Trophoblast cell (in vitro differentiated cells and primary cell): ENCODE measurements around the gene PYGL.

Experiments
- DNase-seq, 2 donors: peaks; one replicate each; pipeline ENCODE4 v3.0.0-alpha.2; 2016
- H2AFZ ChIP-seq: 2 replicates; pipeline ENCODE4 v1.6.1; 2013; ENCODE audit warnings: low read length, moderate library complexity, mild to moderate bottlenecking; ENCODE audit not compliant: insufficient read depth, poor library complexity
- H2AK5ac ChIP-seq: 2 replicates; pipeline ENCODE4 v1.6.1; 2013; ENCODE audit warnings: mild to moderate bottlenecking, low read length
- H2BK120ac ChIP-seq: 2 replicates; pipeline ENCODE4 v1.6.1; 2013; ENCODE audit warnings: low read length, mild to moderate bottlenecking, moderate library complexity; ENCODE audit not compliant: insufficient read depth, poor library complexity
- H2BK12ac ChIP-seq: 2 replicates; pipeline ENCODE4 v1.6.1; 2013; ENCODE audit warnings: mild to moderate bottlenecking, low read length, moderate library complexity
- H2BK5ac ChIP-seq: 2 replicates; pipeline ENCODE4 v1.6.1; 2013; ENCODE audit warnings: low read length, low read depth, moderate library complexity, mild to moderate bottlenecking; ENCODE audit not compliant: poor library complexity
- H3K14ac ChIP-seq: 2 replicates; pipeline ENCODE4 v1.6.1; 2013; ENCODE audit warnings: mild to moderate bottlenecking, low read length
- H3K18ac ChIP-seq: 2 replicates; pipeline ENCODE4 v1.6.1; 2013; ENCODE audit warnings: mild to moderate bottlenecking, low read length
- H3K23ac ChIP-seq: 2 replicates; pipeline ENCODE4 v1.6.1; 2013; ENCODE audit warnings: low read length
- H3K27ac ChIP-seq: 2 replicates; pipeline ENCODE4 v1.5.1; 2013; ENCODE audit warnings: low read depth, mild to moderate bottlenecking, inconsistent platforms, low read length, moderate library complexity
- H3K27me3 ChIP-seq: 2 replicates; pipeline ENCODE4 v1.6.1; 2013; ENCODE audit warnings: inconsistent platforms, mild to moderate bottlenecking, low read length, moderate library complexity; ENCODE audit not compliant: insufficient read depth
- H3K36me3 ChIP-seq, 2 experiments: 1 replicate in 1 of 2; 2 replicates in 1 of 2; pipeline ENCODE4 v1.6.1; 2013; ENCODE audit warnings: low read length in 2 of 2, mild to moderate bottlenecking in 2 of 2, moderate library complexity in 1 of 2; ENCODE audit not compliant: insufficient read depth in 2 of 2, control insufficient read depth in 1 of 2
- H3K4ac ChIP-seq: 2 replicates; pipeline ENCODE4 v1.6.1; 2013; ENCODE audit warnings: low read depth, mild to moderate bottlenecking, low read length, moderate library complexity
- H3K4me1 ChIP-seq, 2 experiments: 1 replicate in 1 of 2; 2 replicates in 1 of 2; pipeline ENCODE4 v1.6.1; 2013; ENCODE audit warnings: low read length in 2 of 2, mild to moderate bottlenecking in 2 of 2, moderate library complexity in 1 of 2; ENCODE audit not compliant: insufficient read depth in 2 of 2, control insufficient read depth in 1 of 2
- H3K4me2 ChIP-seq: 2 replicates; pipeline ENCODE4 v1.6.1; 2013; ENCODE audit warnings: inconsistent platforms, mild to moderate bottlenecking, low read length, moderate library complexity
- H3K4me3 ChIP-seq: 2 replicates; pipeline ENCODE4 v1.5.1; 2013; ENCODE audit warnings: mild to moderate bottlenecking, low read depth, low read length, inconsistent platforms
- H3K79me1 ChIP-seq: one replicate; pipeline ENCODE4 v1.6.1; 2013; ENCODE audit warnings: low read length
- H3K79me2 ChIP-seq: 2 replicates; pipeline ENCODE4 v1.6.1; 2013; ENCODE audit warnings: low read length, mild to moderate bottlenecking; ENCODE audit not compliant: control insufficient read depth, insufficient read depth, poor library complexity
- H3K9ac ChIP-seq: 2 replicates; pipeline ENCODE4 v1.6.1; 2013; ENCODE audit warnings: mild to moderate bottlenecking, low read length
- H3K9me3 ChIP-seq: 2 replicates; pipeline ENCODE4 v1.6.1; 2013; ENCODE audit warnings: low read depth, mild to moderate bottlenecking, control low read depth, inconsistent platforms, low read length; ENCODE audit not compliant: insufficient read depth
- H4K12ac ChIP-seq: 2 replicates; pipeline ENCODE4 v1.6.1; 2013; ENCODE audit warnings: low read depth, mild to moderate bottlenecking, low read length, moderate library complexity
- H4K8ac ChIP-seq: 2 replicates; pipeline ENCODE4 v1.6.1; 2013; ENCODE audit warnings: low read depth, mild to moderate bottlenecking, low read length, moderate library complexity
- H4K91ac ChIP-seq: one replicate; pipeline ENCODE4 v1.6.1; 2013; ENCODE audit warnings: low read depth, mild to moderate bottlenecking, low read length, moderate library complexity
- WGBS: extraction: QIAGEN DNeasy Blood & Tissue Kit; methylation state at CpG from one replicate; pipeline ENCODE4 v1.1.7; 2013; ENCODE audit warnings: missing lambda C conversion rate; ENCODE audit not compliant: insufficient read length, insufficient coverage; ENCODE audit errors: extremely low coverage; 5-methylcytosine and 5-hydroxymethylcytosine counted together

Gene PYGL

DNA sequence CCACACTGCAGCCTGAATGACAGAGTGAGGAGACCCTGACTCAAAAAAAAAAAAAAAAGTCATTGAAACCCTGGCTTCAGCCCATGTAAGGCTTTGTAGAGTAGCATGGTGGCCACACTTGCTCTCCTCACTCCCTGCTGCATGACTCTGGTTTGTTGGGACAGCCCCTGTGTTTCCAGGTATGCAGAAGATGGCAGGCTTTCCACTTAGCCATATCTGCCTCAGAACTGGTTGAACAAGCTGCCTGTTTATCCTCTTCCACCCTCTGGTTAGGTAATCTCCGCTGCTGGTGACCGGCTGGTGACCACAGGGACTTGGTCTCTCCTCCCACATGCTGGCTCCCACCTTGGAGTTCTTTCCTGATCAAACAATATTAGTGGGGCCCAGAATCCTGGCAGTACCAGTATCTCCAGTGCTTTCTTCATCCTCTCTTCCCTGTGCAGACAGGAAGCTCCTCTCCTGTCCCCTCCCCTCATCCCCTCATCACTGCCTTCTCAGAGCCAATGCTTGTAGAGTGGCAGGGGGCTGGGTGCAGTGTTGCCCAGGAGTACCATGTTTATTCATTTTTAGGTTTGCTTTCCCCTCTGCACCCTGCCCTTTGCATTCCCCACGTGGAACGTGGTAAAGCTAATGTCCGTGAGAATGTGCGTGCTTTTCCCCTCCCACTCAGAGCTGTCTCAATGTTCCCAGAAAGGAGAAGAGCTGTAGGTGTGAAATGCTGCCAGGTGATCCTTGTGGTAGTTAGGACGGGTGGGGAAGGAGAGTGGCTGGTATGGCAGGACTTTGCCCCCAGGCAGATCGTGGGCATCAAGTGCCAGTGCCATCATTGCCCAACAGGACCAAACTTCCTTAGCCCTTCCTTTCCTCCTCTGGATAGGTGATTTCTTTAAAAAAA lies 61.1 kb downstream of the PYGL start:
- no peak overlapping the region for H4K12ac ChIP-seq
- DNase-seq, result peak; percentile 92 to 94
- no peak overlapping the region for H3K14ac ChIP-seq
- H3K9ac ChIP-seq, result no peak overlapping the region
- no peak overlapping the region for H4K8ac ChIP-seq
- no peak overlapping the region for H2BK12ac ChIP-seq
- H3K9me3 ChIP-seq, result no peaks in the 10 kb centered on the region
- no peak overlapping the region for H3K4me2 ChIP-seq
- no peak overlapping the region for H2AFZ ChIP-seq
- no peak overlapping the region for H2BK120ac ChIP-seq
- H3K4me1 ChIP-seq, result peaks cover 5 to 11% of the 10 kb centered on the region in 2 experiments
- no peak overlapping the region for H3K18ac ChIP-seq
- no peak overlapping the region for H2AK5ac ChIP-seq
- no peaks in the 10 kb centered on the region for H3K79me2 ChIP-seq
- no peak overlapping the region for H2BK5ac ChIP-seq
- no peak overlapping the region for H3K27ac ChIP-seq
- no peak overlapping the region for H4K91ac ChIP-seq
- H3K27me3 ChIP-seq, result no peaks in the 10 kb centered on the region
- no CpG with 5 or more reads among the region's 8 CpGs for WGBS
- no peak overlapping the region for H3K23ac ChIP-seq
- no peak overlapping the region for H3K4me3 ChIP-seq
- no peak overlapping the region for H3K4ac ChIP-seq
- H3K79me1 ChIP-seq, result no peaks in the 10 kb centered on the region
- H3K36me3 ChIP-seq, result no peaks in the 10 kb centered on the region

DNA sequence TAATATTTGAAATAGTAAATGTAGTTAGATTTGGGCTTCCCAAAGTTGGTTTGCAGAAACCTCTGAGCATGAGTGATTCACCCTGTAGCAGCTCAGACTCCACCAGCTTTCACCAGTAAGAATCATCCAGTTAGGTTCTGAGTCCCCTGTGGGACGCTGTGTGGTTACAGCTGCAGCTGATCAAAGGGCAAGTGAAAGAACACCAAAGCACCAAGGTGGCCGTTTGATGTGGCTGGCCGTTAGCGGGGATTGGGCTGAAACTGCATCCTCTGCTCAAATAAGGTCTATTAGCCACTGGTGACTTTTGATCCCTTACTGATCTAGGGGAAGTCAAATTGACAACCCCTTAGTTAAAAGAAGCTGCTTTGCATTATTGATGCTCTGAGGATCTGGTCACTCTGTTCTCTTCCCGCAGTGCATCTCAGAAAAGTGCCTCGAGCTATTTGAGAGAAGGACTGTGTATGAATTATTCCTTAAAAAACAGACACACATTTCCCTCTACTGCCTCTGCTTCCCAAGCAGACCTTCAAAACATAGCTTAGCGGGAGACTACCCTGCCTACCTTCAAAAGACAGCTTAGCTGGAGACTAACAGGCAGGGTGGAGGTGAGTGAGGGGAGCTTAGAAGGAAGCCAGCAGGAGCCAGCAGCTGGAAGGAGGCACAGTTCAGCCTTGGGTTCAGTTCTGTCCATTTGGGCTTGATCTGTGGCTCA lies 68.8 kb downstream of the PYGL start:
- no peak for DNase-seq
- Histone ChIP-seq H2BK120ac (no peak overlapping the region), H3K79me2 (no peaks in the 10 kb centered on the region), H3K9ac (no peak overlapping the region), H3K27me3 (peaks cover 22% of the 10 kb centered on the region), H3K79me1 (no peaks in the 10 kb centered on the region), H3K23ac (no peak overlapping the region), H3K14ac (no peak overlapping the region), H3K4me2 (no peak overlapping the region), H2BK12ac (no peak overlapping the region), H2AFZ (no peak overlapping the region), H2AK5ac (no peak overlapping the region), H4K91ac (no peak overlapping the region), H4K8ac (no peak overlapping the region), H3K36me3 (no peaks in the 10 kb centered on the region), H2BK5ac (no peak overlapping the region), H3K18ac (no peak overlapping the region), H4K12ac (no peak overlapping the region), H3K4me1 (peaks cover 0 to 6% of the 10 kb centered on the region in 2 experiments), H3K27ac (no peak overlapping the region), H3K9me3 (peaks cover 1% of the 10 kb centered on the region), H3K4ac (no peak overlapping the region), H3K4me3 (no peak overlapping the region)
- no CpG with 5 or more reads among the region's 7 CpGs for WGBS

DNA sequence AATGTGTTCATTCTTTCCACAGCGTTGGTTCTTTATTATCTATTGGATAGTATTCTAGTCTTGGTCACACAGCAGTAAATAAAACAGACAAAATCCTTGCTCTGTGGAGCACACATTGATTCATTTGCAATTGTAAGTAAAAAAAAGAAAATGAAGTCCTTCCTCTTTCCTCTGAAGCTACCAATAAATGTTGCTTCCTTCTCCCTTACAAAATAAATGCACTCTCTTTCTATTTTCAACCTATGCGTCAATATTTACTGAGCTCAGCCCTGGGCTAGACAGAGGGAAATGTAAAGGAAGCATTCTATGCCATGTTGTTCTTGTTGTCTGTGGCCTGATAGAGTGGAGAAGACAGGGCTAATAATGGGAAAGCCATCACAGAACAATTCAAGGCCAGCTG lies 69.5 kb downstream of the PYGL start:
- Histone ChIP-seq H3K23ac (no peak overlapping the region), H3K4me3 (no peak overlapping the region), H3K18ac (no peak overlapping the region), H4K8ac (no peak overlapping the region), H2BK5ac (no peak overlapping the region), H3K79me2 (no peaks in the 10 kb centered on the region), H2BK12ac (no peak overlapping the region), H3K9me3 (peaks cover 1% of the 10 kb centered on the region), H3K27ac (no peak overlapping the region), H3K4me1 (peaks cover 0 to 6% of the 10 kb centered on the region in 2 experiments), H3K14ac (no peak overlapping the region), H3K4ac (no peak overlapping the region), H4K12ac (no peak overlapping the region), H4K91ac (no peak overlapping the region), H2BK120ac (no peak overlapping the region), H3K36me3 (no peaks in the 10 kb centered on the region), H2AK5ac (no peak overlapping the region), H3K9ac (no peak overlapping the region), H3K27me3 (peaks cover 25% of the 10 kb centered on the region), H3K79me1 (no peaks in the 10 kb centered on the region), H2AFZ (no peak overlapping the region), H3K4me2 (no peak overlapping the region)
- no CpG with 5 or more reads among the region's 2 CpGs for WGBS
- no peak for DNase-seq

DNA sequence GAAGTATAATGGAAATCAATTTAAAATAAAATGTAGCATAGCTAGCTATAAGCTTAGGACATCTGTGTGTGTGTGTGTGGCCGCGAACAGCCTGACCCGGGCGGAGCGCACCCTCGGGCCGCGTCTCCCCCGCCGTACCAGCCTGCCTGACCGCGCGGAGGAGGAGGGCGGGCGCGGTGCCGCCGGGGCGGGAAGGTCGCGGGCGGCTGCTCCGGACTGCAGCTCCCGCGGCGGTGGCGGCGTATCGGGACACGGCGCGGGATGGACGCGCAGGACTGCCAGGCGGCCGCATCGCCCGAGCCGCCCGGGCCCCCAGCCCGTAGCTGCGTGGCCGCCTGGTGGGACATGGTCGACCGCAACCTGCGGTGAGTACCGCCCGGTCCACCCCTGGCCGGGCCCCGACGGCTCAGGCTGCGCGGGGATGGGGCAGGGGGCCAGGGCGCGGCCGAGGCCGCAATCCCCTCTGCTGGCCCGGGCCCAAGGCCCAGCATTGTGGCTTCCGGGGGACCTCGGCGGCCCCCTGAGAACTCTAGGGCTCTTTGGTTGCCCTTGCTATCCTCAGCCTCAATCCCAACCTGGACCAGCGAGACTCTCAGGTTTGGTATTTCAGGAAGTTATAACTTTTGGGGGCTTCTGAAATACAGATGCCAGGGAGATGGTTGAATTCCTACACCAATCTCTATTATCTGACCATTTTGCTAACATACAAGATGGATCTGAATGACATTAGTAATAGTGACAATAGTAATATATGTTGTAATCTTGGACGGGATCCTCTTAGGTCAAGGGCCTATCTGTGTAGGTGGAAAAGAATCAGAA lies 72.2 kb downstream of the PYGL start, which contains the start of gene ABHD12B:
Gene ABHD12B (plus strand): TSS at position 140 of the 819 bp plus-strand sequence. CDS start 122 bp downstream, at position 262.
- H3K36me3 ChIP-seq, result no peaks in the 10 kb centered on the region
- no peak within 1 kb of the TSS for H2AK5ac ChIP-seq
- H3K18ac ChIP-seq, result no peak within 1 kb of the TSS
- H3K9me3 ChIP-seq, result peaks cover 1% of the 10 kb centered on the region
- H4K8ac ChIP-seq, result no peak within 1 kb of the TSS
- no peak within 1 kb of the TSS for H3K14ac ChIP-seq
- H2BK5ac ChIP-seq, result no peak within 1 kb of the TSS
- no peak within 1 kb of the TSS for H3K23ac ChIP-seq
- H3K4me3 ChIP-seq, result peak within 1 kb of the TSS; percentile 55
- H3K79me1 ChIP-seq, result no peaks in the 10 kb centered on the region
- H3K4me2 ChIP-seq, result peak within 1 kb of the TSS; percentile 50
- H4K12ac ChIP-seq, result no peak within 1 kb of the TSS
- H2AFZ ChIP-seq, result no peak within 1 kb of the TSS
- H4K91ac ChIP-seq, result no peak within 1 kb of the TSS
- H3K4ac ChIP-seq, result no peak within 1 kb of the TSS
- no peak within 1 kb of the TSS for H3K27ac ChIP-seq
- peaks cover 25% of the 10 kb centered on the region for H3K27me3 ChIP-seq
- no peak within 1 kb of the TSS for H3K9ac ChIP-seq
- H3K79me2 ChIP-seq, result no peaks in the 10 kb centered on the region
- no CpG with 5 or more reads among the region's 63 CpGs for WGBS
- no peak for DNase-seq
- H2BK12ac ChIP-seq, result no peak within 1 kb of the TSS
- H3K4me1 ChIP-seq, result peaks cover 0 to 6% of the 10 kb centered on the region in 2 experiments
- H2BK120ac ChIP-seq, result no peak within 1 kb of the TSS
